H9 (cell line): ENCODE data around the gene ACTL8. TPM values are rescaled to one million over a fixed set of nuclear protein-coding genes. Genes with fewer than 3 reads are reported as not detected.

Experiments used
- DNase-seq: peaks from one replicate; pipeline ENCODE4 v3.0.0-alpha.2; 2017
- H2AFZ ChIP-seq: one replicate; pipeline ENCODE4 v1.6.1; 2013; ENCODE audit warnings: mild to moderate bottlenecking, low read length, control low read depth, moderate library complexity
- H2AK5ac ChIP-seq: 2 replicates; pipeline ENCODE4 v1.6.1; 2013; ENCODE audit warnings: low read length, control low read depth, mixed read lengths; ENCODE audit not compliant: insufficient read length
- H2BK120ac ChIP-seq: one replicate; pipeline ENCODE4 v1.6.1; 2013; ENCODE audit warnings: low read depth, mild to moderate bottlenecking, low read length, control low read depth, inconsistent platforms; ENCODE audit not compliant: poor library complexity, severe bottlenecking
- H2BK12ac ChIP-seq: 2 replicates; pipeline ENCODE4 v1.6.1; 2013; ENCODE audit warnings: low read length, control low read depth, mixed read lengths, low read depth; ENCODE audit not compliant: insufficient read length
- H2BK15ac ChIP-seq: 2 replicates; pipeline ENCODE4 v1.6.1; 2013; ENCODE audit warnings: low read depth, low read length, control low read depth
- H2BK20ac ChIP-seq: one replicate; pipeline ENCODE4 v1.6.1; 2013; ENCODE audit warnings: low read depth, mild to moderate bottlenecking, low read length, control low read depth, inconsistent platforms; ENCODE audit not compliant: poor library complexity, severe bottlenecking
- H2BK5ac ChIP-seq: 2 replicates; pipeline ENCODE4 v1.6.1; 2013; ENCODE audit warnings: low read length, control low read depth, mixed read lengths; ENCODE audit not compliant: insufficient read length
- H3K14ac ChIP-seq: 2 replicates; pipeline ENCODE4 v1.6.1; 2013; ENCODE audit warnings: low read length, control low read depth; ENCODE audit not compliant: insufficient read depth
- H3K18ac ChIP-seq: 2 replicates; pipeline ENCODE4 v1.6.1; 2013; ENCODE audit warnings: low read depth, mild to moderate bottlenecking, mixed read lengths, low read length, control low read depth; ENCODE audit not compliant: insufficient read length
- H3K23ac ChIP-seq: 2 replicates; pipeline ENCODE4 v1.6.1; 2013; ENCODE audit warnings: low read length, control low read depth, mixed read lengths, low read depth; ENCODE audit not compliant: insufficient read length
- H3K23me2 ChIP-seq: 2 replicates; pipeline ENCODE4 v1.6.1; 2013; ENCODE audit warnings: low read depth, mild to moderate bottlenecking, mixed read lengths, low read length, control low read depth; ENCODE audit not compliant: insufficient read length, poor library complexity, severe bottlenecking
- H3K27ac ChIP-seq: 2 replicates; pipeline ENCODE4 v1.5.1; 2013; ENCODE audit warnings: low read length, control low read depth, mixed read lengths, low read depth; ENCODE audit not compliant: insufficient read length
- H3K27me3 ChIP-seq: 2 replicates; pipeline ENCODE4 v1.6.1; 2013; ENCODE audit warnings: low read length, control low read depth, inconsistent platforms; ENCODE audit not compliant: insufficient read depth
- H3K4ac ChIP-seq: 2 replicates; pipeline ENCODE4 v1.6.1; 2013; ENCODE audit warnings: low read depth, mild to moderate bottlenecking, control low read depth, inconsistent platforms, low read length, moderate library complexity
- H3K4me1 ChIP-seq: 2 replicates; pipeline ENCODE4 v1.6.1; 2013; ENCODE audit warnings: low read length, control low read depth, inconsistent platforms; ENCODE audit not compliant: insufficient read depth
- H3K4me2 ChIP-seq: 2 replicates; pipeline ENCODE4 v1.6.1; 2013; ENCODE audit warnings: low read length, control low read depth, mixed read lengths; ENCODE audit not compliant: insufficient read length, insufficient read depth
- H3K56ac ChIP-seq: 2 replicates; pipeline ENCODE4 v1.6.1; 2013; ENCODE audit warnings: low read depth, mild to moderate bottlenecking, mixed read lengths, low read length, control low read depth; ENCODE audit not compliant: insufficient read length
- H3K79me1 ChIP-seq: 2 replicates; pipeline ENCODE4 v1.6.1; 2013; ENCODE audit warnings: low read depth, mild to moderate bottlenecking, moderate library complexity, low read length, control low read depth, inconsistent platforms; ENCODE audit not compliant: insufficient read depth, poor library complexity, severe bottlenecking
- H3K79me2 ChIP-seq: 2 replicates; pipeline ENCODE4 v1.6.1; 2013; ENCODE audit warnings: low read length, control low read depth, inconsistent platforms; ENCODE audit not compliant: insufficient read depth
- H3K9ac ChIP-seq: 2 replicates; pipeline ENCODE4 v1.6.1; 2013; ENCODE audit warnings: low read length, control low read depth, mixed read lengths; ENCODE audit not compliant: insufficient read length; ENCODE audit errors: extremely low read depth
- H3K9me3 ChIP-seq: one replicate; pipeline ENCODE4 v1.6.1; 2013; ENCODE audit warnings: low read depth, low read length, inconsistent platforms; ENCODE audit not compliant: control insufficient read depth
- H3T11ph ChIP-seq: one replicate; pipeline ENCODE4 v1.6.1; 2013; ENCODE audit warnings: mild to moderate bottlenecking, low read length, control low read depth, inconsistent platforms
- H4K20me1 ChIP-seq: one replicate; pipeline ENCODE4 v1.6.1; 2013; ENCODE audit not compliant: control insufficient read depth, insufficient read length, insufficient read depth
- H4K5ac ChIP-seq: 2 replicates; pipeline ENCODE4 v1.6.1; 2013; ENCODE audit warnings: low read depth, mild to moderate bottlenecking, mixed read lengths, low read length, control low read depth; ENCODE audit not compliant: insufficient read length
- H4K8ac ChIP-seq: replicated peaks from 2 replicates; pipeline ENCODE4 v1.6.1; 2013; ENCODE audit warnings: low read length, control low read depth, mixed read lengths, low read depth; ENCODE audit not compliant: insufficient read length
- H4K91ac ChIP-seq: 2 replicates; pipeline ENCODE4 v1.6.1; 2013; ENCODE audit warnings: low read depth, mild to moderate bottlenecking, moderate library complexity, mixed read lengths, low read length, control low read depth; ENCODE audit not compliant: insufficient read length
- H3K27ac Mint-ChIP-seq, 3 experiments: 2 replicates in 2 of 3; 3 replicates in 1 of 3; pipeline ENCODE4 v1.8.0; 2020 to 2021; ENCODE audit warnings: mixed read lengths in 3 of 3, mild to moderate bottlenecking in 1 of 3, moderate library complexity in 1 of 3
- H3K27me3 Mint-ChIP-seq: 2 replicates; pipeline ENCODE4 v1.8.0; 2021; ENCODE audit warnings: low read depth, mild to moderate bottlenecking, moderate library complexity, mixed read lengths
- H3K36me3 Mint-ChIP-seq, 3 experiments: 2 replicates in 2 of 3; 3 replicates in 1 of 3; pipeline ENCODE4 v1.8.0; 2020 to 2021; ENCODE audit warnings: low read depth in 3 of 3, mixed read lengths in 3 of 3; ENCODE audit not compliant: insufficient read depth in 1 of 3
- H3K4me1 Mint-ChIP-seq, 2 experiments: 2 replicates each; pipeline ENCODE4 v1.8.0; 2020; ENCODE audit warnings: mixed read lengths in 2 of 2
- H3K4me3 Mint-ChIP-seq, 2 experiments: 2 replicates in 1 of 2; 3 replicates in 1 of 2; pipeline ENCODE4 v1.8.0; 2020 to 2021; ENCODE audit warnings: mild to moderate bottlenecking in 2 of 2, mixed read lengths in 2 of 2, moderate library complexity in 1 of 2
- H3K9me3 Mint-ChIP-seq, 2 experiments: 2 replicates in 1 of 2; 3 replicates in 1 of 2; pipeline ENCODE4 v1.8.0; 2020; ENCODE audit warnings: mild to moderate bottlenecking in 2 of 2, mixed read lengths in 2 of 2, moderate library complexity in 1 of 2
- CTCF ChIP-seq: fragments of 200-600 bp; sonication (generic); conservative IDR thresholded peaks from 3 replicates; pipeline ENCODE4 v1.8.0; 2021; ENCODE audit warnings: antibody characterized with exemption, mild to moderate bottlenecking
- WGBS: extraction: QIAGEN DNeasy Blood & Tissue Kit; methylation state at CpG from one replicate; pipeline ENCODE4 v1.1.7; 2013; ENCODE audit warnings: missing lambda C conversion rate, low lambda C conversion rate, mixed read lengths; ENCODE audit not compliant: insufficient read length; ENCODE audit errors: extremely low coverage; 5-methylcytosine and 5-hydroxymethylcytosine counted together
- total RNA-seq: library from RNA; stranded (reverse); gene quantifications from 2 replicates; pipeline ENCODE4 v1.2.1, GENCODE V29; 2021

ACTL8 gene
- total RNA-seq, 1 experiment from 2014 or later, result not detected

- Mint-ChIP-seq H3K9me3 (no peaks in the 10 kb centered on the region; a peak in 1 of 5 replicates), H3K27me3 (peaks cover 11% of the 10 kb centered on the region), H3K36me3 (no peaks in the 10 kb centered on the region), H3K27ac (no peak overlapping the region), H3K4me1 (peaks cover 5 to 10% of the 10 kb centered on the region in 2 experiments), H3K4me3 (no peak overlapping the region)
- H3K4me2 ChIP-seq, result no peak overlapping the region
- no peak overlapping the region for H2BK120ac ChIP-seq
- H3K14ac ChIP-seq, result no peak overlapping the region
- no peaks in the 10 kb centered on the region for H3K9me3 ChIP-seq
- H3K79me2 ChIP-seq, result no peaks in the 10 kb centered on the region
- no peak overlapping the region for H3K56ac ChIP-seq
- no peak overlapping the region for H2BK5ac ChIP-seq
- no peak overlapping the region for H3T11ph ChIP-seq
- no peak overlapping the region for H3K27ac ChIP-seq
- H3K4ac ChIP-seq, result no peak overlapping the region
- H2AFZ ChIP-seq, result no peak overlapping the region
- H3K4me1 ChIP-seq, result no peaks in the 10 kb centered on the region
- DNase-seq, result no peak
- no peaks in the 10 kb centered on the region for H3K79me1 ChIP-seq
- no peak overlapping the region for H3K23ac ChIP-seq
- no peak overlapping the region for H4K8ac ChIP-seq
- TF ChIP-seq CTCF, result no peak
- H2BK12ac ChIP-seq, result no peak overlapping the region
- no peak overlapping the region for H2BK20ac ChIP-seq
- no peaks in the 10 kb centered on the region for H3K23me2 ChIP-seq
- H4K91ac ChIP-seq, result no peak overlapping the region
- no peak overlapping the region for H2BK15ac ChIP-seq
- no peak overlapping the region for H4K5ac ChIP-seq
- H3K9ac ChIP-seq, result no peak overlapping the region
- H4K20me1 ChIP-seq, result no peaks in the 10 kb centered on the region
- WGBS, result no CpG with 5 or more reads among the region's 2 CpGs
- H3K18ac ChIP-seq, result no peak overlapping the region
- no peak overlapping the region for H2AK5ac ChIP-seq
- no peaks in the 10 kb centered on the region for H3K27me3 ChIP-seq
Measured at GRCh38 chr1:17775796-17776195, 20.7 kb downstream of the ACTL8 start.
